ENCODE results near the gene ERCC6L. TPM values are rescaled to one million over a fixed set of nuclear protein-coding genes. Genes with fewer than 3 reads are reported as not detected.
A peak's percentile ranks its signal among the peaks of the same experiment; 100 is the strongest.
"Not testable (repeated sequence)": the region's sequence is repeated elsewhere in the genome, so short reads cannot be mapped to it uniquely, and the experiment has no call there.

The ERCC6L gene
- total RNA-seq, 1 donor from 2014 or later: 0.05 TPM

DNA sequence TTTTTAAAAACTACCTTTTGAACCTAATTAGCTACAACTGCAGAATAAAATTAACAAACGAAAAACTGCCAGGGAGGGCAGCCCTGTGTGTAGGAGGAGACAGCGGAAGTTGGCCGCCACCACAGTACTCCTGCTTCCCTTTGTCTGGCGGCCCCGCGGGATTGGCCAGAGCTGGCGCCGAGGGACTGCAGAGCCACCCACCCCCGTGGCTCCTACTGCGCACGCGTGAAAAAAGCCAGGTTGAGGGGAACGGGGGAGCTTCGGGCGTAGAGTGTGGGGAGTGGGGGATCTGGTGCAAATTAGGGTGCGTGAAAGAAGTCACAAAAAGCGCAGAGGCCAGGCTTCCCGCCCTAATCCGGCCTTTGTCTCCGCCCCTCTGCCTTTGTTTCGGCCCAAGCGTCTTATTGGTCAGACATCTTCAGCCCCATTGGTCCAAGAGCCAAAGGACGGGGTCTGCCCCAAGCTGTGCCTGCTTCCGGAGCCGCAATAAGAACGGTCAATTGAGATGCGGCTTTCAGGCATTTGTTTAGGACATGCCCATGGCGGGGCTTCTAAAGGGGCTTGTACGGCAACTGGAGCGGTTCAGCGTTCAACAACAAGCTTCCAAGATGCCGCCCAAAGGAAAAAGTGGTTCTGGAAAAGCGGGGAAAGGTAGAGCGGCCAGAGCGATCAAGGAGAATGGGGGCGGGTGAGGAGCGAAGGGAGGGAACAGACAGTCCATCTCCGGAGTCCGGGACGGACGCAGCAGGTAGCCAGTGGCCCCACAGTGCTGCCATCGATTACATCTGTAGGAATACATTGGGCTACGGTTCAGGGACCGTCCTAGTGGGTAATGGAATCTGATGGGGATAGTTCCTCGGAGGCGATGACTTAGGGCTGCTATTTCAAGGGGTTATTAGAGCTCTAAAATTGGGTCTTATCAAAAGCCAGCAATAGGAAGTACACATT lies 57.4 kb downstream of the ERCC6L start, which contains the start of gene PIN4:
Gene PIN4 (plus strand): TSS at position 580 of the 948 bp plus-strand sequence. CDS start 29 bp downstream, at position 609.
- peak; percentile 99 for ATAC-seq
- intact Hi-C loops (cut with micrococcal nuclease): no loop called here

DNA sequence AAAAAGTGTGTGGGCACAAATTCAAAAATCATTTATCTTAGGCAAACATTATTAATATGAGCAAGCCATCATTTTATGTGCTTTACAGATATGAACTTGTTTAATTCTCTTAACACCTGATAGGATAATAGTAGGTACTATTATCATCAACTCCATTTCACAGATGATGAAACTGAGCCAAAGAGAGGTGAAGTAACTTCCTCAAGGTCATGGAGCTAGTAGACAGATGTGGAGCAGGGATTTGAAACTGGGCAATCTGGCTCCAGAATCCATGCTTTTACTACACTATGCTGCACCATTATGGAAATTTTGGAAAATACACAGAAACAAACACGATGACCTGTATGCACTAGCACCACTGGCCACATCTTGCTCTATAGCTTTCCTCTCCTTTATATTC lies 58.3 kb downstream of the ERCC6L start:
- no peak for ATAC-seq
- DNase-seq: no peak
- intact Hi-C loops (cut with micrococcal nuclease): no loop called here

More for the DNA sequence above, 57.4 kb downstream of the ERCC6L start, which contains the start of gene PIN4:
- DNase-seq: peak; percentile 90

GRCh38 chrX:72176981-72177380 lies 61.8 kb downstream of the ERCC6L start:
- no peak for ATAC-seq
- intact Hi-C loops (cut with micrococcal nuclease): no loop called here
- no peak for DNase-seq

DNA sequence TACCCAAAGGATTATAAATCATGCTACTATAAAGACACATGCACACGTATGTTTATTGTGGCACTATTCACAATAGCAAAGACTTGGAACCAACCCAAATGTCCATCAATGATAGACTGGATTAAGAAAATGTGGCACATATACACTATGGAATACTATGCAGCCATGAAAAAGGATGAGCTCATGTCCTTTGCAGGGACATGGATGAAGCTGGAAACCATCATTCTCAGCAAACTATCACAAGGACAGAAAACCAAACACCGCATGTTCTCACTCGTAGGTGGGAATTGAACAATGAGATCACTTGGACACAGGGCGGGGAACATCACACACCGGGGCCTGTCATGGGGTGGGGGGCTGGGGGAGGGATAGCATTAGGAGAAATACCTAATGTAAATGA lies 62.5 kb downstream of the ERCC6L start:
- intact Hi-C loops (cut with micrococcal nuclease); DNase-seq; ATAC-seq: not testable (repeated sequence)

DNA sequence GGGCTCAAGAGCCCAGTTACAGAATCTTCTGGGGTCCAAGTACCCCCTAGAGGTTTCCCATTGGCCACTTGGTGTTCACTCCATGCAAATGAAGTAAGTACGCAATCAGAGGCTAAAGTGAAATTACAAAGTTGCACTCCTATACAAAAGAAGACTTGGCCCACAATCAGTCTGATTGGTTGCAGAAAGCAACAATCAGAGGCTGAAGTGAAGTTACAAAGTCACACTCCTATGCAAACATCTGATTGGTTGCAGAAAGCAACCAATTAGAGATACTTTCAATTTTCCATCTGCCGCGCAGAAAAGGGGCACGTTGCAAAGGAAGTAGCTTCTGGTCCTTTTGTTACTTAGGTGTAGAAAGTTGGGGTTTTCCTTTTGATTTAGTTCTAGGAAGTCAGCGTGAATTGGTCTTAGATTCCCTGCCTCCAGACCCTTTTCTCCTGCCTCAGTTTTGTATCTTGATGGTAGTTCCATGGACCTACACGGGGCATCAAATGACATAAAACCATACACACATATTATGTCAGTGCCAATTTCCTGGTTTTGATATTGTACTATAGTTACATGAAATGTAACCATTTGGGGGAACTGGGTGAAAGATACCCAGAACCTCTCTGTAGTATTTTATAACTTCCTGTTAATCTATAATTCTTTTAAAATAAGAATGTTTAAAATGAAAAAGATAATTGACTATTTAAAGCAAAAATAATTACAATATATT lies 69.7 kb downstream of the ERCC6L start:
- ATAC-seq (no peak), DNase-seq (no peak)
- intact Hi-C loops (cut with micrococcal nuclease): no loop called here

GRCh38 chrX:72165551-72165950 lies 73.3 kb downstream of the ERCC6L start:
- DNase-seq: no peak
- no peak for ATAC-seq
- intact Hi-C loops (cut with micrococcal nuclease): no loop called here

DNA sequence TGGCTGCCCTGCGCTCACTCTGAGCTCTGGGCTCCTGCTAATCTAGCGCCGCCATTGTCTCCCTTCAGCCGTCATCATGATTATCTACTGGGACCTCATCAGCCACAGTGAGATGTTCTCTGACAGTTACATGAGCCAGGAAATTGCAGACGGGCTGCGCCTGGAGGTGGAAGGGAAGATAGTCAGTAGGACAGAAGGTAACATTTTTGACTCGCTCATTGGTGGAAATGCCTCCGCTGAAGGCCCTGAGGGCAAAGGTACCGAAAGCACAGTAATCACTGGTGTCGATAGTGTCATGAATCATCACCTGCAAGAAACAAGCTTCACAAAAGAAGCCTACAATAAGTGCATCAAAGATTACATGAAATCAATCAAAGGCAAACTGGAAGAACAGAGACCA lies 79.1 kb downstream of the ERCC6L start:
- ATAC-seq: no peak
- intact Hi-C loops (cut with micrococcal nuclease): no loop called here
- no peak for DNase-seq

- DNase-seq: no peak
- intact Hi-C loops (cut with micrococcal nuclease): no loop called here
- no peak for ATAC-seq
Measured at GRCh38 chrX:72158773-72159172, 80.1 kb downstream of the ERCC6L start.

Other genes starting within 250 kb of the ERCC6L start
- gene RTL5, start 107.1 kb downstream of the ERCC6L start, total RNA-seq: 2.5 TPM
- gene PIN4, start 57.3 kb downstream of the ERCC6L start, total RNA-seq: 10.3 TPM
- gene RPS4X, start 38.2 kb upstream of the ERCC6L start, total RNA-seq: 380 TPM
- not detected for gene CITED1, start 66.9 kb upstream of the ERCC6L start, total RNA-seq

Measured in left ventricle myocardium superior (tissue), 1 donor.